ENCODE results near the gene FBXL13.
"Not testable (repeated sequence)": the region's sequence is repeated elsewhere in the genome, so short reads cannot be mapped to it uniquely, and the experiment has no call there.

FBXL13 gene

DNA sequence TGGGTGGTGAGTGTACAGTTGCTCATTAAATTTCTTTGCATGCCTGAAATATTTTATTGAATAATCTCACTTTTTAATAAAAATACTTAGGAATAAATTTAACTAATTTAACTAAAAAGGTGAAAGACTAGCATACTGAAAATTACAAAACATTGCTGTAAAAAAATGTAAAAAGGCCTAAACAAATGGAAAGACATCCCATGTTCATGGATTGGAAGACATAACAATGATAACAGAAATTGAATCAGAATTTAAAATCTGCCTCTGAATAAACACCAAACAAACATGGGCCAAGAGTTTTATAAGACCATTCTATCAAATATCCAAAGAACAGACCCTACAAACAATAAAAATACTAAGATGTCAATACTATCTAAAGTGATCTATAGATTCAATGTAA lies 94.9 kb downstream of the FBXL13 start:
- no peak for DNase-seq

DNA sequence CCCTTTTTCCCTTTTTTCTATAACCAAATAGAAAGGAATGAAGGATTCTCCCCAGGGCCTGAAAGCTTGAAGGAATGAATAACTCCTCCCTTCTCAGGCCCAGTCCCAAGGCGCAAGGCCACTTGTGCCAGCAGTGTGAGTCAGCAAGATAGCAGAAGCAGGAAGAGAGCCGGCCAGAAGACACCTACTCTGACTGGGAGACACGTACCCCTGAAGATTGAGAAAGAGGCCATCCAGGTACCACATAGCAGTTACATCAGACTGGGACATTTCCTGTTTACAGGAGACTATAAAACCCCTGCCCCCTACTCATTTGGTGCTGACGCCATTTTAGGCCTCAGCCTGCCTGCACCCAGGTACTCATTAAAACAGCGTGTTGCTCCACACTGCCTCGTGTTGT lies 96.3 kb downstream of the FBXL13 start:
- DNase-seq = no peak

DNA sequence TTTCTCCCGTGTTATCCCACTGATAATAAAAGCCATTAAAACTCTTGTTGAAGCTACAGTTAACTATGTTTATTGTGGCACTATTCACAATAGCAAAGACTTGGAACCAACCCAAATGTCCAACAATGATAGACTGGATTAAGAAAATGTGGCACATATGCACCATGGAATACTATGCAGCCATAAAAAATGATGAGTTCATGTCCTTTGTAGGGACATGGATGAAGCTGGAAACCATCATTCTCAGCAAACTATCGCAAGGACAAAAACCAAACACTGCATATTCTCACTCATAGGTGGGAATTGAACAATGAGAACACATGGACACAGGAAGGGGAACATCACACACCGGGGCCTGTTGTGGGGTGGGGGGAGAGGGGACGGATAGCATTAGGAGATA lies 97.0 kb downstream of the FBXL13 start:
- not testable (repeated sequence) for DNase-seq

DNA sequence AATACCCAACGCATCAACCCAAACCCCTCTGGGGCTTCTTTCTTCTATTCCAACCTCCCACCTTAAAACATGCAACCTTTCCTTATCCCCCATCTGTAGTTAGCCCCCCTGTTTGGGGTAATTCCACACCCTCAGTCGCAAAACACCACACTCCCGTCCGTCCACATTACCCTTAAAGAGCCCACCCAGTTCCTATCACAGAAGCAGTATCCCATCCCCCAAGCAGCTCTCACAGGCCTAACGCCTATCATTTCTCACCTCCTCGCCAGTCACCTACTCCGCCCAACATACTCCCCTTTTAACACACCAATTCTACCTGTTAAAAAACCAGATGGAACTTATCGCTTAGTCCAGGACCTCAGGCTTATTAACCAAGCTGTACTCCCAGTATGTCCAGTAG lies 98.1 kb downstream of the FBXL13 start:
- no peak for DNase-seq

DNA sequence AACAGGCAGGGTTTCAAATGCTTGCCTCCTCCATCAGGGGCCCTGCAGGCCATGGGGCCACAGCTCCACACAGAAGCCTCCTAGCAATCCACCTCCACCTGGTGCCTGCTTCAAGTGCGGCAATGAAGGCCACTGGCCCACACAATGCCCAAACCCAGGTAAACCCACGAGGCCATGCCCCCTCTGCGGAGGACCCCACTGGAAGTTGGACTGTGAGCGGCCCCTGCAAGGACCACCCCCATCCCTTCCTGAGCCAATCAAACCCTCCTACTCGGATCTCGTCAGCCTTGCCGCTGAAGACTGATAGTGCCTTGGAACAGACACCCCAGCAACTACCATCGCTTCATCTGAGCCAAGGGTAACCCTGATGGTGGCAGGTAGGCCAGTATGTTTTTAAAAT lies 98.7 kb downstream of the FBXL13 start:
- DNase-seq = no peak

DNA sequence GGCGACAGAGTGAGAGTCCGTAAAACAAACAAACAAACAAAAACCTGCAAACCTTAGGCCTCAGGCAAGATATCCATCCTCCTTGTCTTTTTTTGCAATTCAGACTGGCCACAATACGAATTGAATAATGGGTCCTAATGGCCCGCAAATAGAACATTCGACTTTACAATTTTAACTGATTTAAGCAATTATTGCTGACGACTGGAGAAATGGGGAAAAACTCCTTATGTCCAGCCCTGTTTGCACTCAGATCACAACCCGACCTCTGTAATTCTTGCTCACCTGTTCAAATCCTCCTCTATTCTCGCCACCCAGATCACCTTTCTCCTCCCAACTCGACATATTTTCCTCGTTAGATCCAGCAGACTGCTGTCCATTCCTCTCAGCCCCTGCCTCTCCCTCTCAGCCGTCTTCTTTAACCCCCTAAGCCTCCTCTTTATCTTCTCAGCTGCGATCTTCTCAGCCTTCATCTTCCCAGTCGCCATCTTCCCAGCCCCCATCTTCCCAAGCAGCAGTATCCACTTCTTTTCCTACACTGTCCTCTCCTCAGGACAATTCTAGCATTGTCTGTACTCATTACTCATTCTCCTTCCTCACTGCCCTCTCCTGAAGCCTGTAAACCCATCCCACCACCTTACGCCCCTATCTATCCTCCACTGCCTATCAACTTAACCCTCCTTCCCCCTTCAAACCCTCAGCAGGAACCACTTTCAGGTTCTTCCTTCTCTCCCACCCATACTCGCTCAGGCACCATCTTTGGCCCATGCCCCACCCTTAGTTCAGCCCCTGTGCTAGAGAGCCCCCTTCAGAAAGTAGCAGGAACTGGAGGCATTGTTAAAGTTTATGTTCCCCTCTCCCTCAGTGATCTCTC lies 100.0 kb downstream of the FBXL13 start:
- DNase-seq = no peak

DNA sequence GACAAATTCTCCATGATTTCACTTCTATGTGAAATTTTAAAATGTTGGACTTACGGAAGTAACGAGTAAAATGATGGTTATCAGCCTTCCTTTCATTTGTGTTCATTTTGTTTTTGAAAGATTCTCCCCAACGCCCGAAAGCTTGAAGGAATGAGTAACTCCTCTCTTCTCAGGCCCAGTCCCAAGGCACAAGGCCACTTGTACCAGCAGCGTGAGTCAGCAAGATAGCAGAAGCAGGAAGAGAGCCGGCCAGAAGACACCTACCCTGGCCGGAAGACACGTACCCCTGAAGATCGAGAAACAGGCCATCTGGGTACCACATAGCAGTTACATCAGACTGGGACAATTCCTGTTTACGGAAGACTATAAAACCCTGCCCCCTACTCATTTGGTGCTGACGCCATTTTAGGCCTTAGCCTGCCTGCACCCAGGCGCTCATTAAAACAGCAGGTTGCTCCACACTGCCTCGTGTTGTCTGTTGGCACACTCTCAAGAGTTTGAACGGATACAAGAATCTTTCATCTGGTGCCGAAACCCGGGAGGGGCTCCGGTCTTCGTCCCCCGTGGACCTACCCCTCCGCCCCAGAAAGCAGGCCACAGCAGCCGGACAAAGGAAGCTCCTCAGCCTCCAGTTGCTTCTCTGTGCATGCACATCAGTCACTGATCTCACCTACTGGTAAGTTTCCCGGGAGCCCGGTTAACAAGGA lies 101.3 kb downstream of the FBXL13 start:
- no peak for DNase-seq

DNA sequence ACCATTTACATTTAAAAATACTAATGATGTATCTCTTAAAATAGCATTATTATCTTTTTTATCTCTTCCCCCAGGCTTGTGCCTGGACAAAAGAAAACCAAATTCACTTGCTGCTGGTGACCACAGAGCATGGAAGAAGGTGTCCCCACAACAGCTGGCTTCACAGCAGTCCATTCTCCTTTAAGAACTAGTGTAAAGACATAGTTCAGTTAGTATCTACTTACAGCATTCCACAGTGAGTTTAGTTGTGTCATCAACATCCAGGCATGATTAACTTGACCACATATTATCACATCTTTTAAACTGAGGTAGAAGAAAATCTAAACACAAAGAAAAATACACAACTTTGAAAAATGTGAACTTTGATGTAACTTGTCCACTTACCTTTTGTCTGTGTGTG lies 106.8 kb downstream of the FBXL13 start:
- no peak for DNase-seq

DNA sequence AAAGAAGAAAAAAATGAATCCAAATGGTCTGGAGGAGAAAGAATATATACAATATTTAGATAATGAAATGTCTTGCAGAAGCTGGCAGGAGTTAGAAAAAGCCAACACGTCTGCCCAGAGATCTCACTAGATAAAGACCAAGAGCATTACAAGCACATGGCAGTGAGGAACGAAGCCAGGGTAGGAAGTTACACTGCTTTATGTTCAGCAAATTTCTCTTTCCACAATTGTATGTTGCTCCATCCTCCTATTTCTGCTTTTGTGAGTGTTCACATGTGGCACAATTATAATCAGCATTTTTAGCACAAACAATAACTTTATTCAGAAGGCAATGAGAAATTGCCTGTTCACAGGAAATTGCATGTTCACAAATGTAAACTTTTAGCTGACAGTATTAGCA lies 108.1 kb downstream of the FBXL13 start:
- no peak for DNase-seq

DNA sequence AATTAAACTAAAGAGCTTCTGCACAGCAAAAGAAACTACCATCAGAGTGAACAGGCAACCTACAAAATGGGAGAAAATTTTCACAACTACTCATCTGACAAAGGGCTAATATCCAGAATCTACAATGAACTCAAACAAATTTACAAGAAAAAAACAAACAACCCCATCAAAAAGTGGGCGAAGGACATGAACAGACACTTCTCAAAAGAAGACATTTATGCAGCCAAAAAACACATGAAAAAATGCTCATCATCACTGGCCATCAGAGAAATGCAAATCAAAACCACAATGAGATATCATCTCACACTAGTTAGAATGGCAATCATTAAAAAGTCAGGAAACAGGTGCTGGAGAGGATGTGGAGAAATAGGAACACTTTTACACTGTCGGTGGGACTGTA lies 112.6 kb downstream of the FBXL13 start:
- not testable (repeated sequence) for DNase-seq

DNA sequence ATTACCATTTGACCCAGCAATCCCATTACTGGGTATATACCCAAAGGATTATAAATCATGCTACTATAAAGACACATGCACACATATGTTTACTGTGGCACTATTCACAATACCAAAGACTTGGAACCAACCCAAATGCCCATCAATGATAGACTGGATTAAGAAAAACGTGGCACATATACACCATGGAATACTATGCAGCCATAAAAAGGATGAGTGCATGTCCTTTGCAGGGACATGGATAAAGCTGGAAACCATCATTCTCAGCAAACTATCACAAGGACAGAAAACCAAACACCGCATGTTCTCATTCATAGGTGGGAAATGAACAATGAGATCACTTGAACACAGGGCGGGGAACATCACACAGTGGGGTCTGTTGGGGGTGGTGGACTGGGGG lies 116.6 kb downstream of the FBXL13 start:
- DNase-seq = not testable (repeated sequence)

DNA sequence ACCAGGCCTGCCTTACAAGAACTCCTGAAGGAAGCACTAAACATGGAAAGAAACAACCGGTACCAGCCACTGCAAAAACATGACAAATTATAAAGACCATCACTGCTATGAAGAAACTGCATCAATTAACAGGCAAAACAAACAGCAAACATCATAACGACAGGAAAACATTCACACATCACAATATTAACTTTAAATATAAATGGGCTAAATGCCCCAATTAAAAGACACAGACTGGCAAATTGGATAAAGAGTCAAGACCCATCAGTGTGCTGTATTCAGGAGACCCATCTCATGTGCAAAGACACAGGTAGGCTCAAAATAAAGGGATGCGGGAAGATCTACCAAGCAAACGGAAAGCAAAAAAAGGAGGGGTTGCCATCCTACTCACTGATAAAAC lies 120.2 kb downstream of the FBXL13 start:
- not testable (repeated sequence) for DNase-seq

DNA sequence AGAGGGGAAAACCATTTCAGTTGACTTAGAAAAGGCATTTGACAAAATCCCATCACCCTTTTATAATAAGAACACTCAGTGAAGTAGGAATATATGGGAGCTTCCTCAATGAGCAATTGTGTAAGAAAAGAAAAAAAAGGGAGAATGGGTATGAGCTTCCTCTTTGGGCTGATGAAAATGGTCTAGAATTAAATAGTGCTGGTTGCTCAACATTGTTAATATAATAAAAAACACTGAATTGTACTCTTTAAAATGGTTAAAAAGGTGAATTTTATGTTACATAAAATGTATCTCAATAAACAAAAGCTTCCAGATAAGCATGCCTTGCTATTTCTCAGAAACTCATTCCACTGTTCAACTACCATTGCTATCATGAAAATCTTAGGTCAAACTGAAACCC lies 121.2 kb downstream of the FBXL13 start:
- no peak for DNase-seq

DNA sequence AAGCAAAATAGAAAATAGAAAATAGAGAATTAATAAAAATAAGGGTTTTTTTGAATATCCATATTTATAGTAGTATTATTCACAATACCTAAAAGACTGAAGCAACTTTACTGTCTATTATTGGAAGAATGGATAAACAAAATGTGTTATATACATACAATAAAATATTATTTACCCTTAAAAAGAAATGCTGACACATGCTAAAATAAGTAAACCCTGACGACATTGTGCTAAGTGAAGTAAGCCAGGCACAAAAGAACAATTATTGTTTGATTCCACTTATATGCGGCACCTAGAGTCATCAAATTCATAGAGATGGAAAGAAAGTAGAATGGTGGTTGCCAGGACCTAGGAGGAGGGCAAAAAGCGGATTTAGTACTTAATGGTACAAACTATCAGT lies 122.8 kb downstream of the FBXL13 start:
- DNase-seq = no peak

DNA sequence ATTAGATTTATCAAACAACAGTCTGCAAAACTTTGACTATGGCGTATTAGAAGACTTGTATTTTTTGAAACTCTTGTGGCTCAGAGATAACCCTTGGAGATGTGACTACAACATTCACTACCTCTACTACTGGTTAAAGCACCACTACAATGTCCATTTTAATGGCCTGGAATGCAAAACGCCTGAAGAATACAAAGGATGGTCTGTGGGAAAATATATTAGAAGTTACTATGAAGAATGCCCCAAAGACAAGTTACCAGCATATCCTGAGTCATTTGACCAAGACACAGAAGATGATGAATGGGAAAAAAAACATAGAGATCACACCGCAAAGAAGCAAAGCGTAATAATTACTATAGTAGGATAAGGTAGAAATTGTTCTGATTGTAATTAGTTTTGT lies 130.4 kb downstream of the FBXL13 start:
- no peak for DNase-seq

DNA sequence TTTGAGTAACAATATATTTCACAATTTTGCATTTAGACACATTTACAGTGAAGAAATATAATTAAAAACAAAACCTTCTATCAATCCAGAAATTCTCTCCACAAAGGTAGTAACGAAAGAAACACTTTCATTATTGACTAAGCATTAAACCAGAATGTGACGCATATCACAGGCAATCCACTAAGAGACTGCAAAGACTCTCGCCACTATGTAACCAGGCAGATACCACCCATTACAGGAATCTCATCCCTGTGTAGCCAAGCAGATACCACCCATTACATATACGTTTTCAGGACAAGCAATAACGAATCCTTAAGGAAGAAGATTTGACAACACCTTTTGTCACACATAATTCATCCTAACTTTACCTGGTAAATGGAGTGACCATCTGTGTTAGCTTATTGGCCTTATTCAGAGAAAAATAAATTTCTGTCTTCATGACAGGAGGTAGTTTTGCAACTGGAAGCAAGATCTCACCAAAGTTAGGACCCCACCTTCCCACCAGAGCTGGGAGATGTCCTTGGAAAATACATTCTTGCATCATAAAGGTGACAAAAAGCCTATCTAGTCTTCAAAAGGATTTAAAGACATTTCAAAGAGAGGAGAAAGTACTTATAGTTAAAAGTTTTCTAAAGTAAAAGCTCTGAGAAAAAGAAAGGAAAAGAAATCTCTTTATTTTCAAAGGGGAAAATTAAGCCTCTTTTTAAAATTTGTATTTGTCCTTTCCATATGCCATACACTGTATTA lies 131.0 kb downstream of the FBXL13 start:
- no peak for DNase-seq

DNA sequence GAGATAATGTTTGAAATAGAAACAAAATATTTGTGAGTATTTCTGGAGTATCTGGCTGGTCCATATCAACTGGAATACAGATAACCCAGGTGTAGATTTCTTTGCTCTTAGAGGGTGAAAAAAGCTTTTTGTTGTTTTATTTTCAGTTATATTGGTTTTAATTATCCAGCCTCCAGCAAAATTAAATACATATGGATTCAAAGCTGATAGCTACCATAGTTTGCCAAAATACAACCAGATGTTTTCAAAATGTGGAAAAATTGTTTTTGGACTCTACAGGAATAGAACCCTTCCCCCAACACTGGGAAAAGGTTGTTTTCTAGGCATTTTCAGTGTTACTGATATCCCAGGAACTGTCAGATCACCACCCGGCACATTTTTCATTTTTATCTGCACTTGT lies 131.7 kb downstream of the FBXL13 start:
- DNase-seq = no peak

DNA sequence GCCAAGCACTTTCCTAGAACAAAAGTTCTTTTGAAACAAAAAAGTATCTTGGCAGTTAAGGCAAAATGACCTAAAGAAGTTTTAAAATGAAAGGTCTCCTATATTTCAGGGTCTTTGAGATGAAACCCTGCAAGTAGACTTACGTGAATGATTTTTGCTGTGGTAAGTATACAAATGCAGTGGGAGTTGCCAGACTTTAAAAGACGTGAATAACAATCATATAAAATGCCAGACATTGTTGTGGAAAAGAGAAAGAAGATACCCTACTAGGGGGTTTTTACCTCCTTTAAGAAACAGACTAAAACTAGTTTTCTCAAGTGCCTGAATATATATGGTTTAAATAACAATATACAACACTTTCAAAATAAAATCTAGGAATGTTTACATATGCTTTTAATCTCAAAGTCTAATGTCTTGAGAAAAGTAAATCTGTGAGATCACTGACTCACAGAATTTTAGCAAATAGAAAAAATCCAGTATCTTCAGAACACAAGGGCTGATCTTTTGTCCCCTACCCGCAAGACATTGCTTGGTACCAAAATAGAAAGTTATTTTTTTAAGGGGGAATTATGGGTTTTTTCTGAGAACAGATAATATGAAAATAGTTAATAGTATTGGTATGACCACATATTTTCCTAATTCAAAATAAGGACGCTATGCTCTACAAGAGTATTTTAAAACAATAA lies 132.3 kb downstream of the FBXL13 start:
- no peak for DNase-seq

DNA sequence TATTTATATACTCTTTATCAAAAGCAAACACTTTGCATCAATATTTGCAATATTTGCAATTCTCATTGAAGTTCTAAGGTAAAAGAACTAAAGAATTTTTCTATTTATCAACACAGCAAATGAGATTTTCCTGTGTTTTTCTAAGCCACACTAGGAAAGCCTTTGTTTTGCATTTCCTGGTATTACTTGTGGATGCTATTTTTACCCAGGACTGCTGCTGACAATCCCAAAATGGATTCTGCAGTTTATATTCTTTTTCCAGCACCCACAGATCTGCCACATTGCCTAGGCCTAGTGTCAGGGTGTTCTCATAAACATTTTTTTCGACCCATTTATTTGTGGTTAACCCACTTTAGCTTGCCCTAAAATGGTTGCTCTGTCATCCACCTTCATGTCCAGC lies 135.9 kb downstream of the FBXL13 start:
- no peak for DNase-seq

DNA sequence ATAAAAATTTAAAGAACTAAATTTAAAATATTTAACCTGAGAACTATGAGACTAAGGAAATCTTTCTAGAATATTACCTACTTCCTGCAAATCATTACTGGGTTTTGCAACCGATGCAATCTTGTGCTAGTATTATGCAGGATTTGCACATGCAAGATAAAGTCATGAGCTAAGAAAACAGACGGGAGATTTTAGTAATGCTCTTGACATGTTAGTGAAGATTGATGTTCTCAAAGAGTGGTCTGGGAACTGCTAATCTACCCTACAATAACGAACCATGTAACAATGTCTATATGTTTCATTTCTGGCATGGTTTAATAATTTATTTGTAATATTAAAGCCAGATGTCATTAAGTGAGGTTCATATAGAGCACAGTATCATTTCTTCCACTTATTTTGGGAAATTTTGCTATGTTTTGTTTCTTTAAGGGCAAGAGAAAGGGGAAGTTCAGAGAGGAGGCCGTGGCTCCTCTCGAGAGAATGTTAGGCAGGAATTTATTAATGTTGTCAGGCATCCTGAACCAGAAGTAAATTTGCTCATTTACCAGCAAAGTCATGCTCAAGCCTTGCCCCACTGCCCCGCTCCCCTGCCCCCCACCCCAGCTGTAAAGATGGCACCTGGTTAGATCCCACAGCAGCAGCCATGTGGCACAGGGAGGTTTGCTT lies 139.0 kb downstream of the FBXL13 start:
- DNase-seq = no peak

DNA sequence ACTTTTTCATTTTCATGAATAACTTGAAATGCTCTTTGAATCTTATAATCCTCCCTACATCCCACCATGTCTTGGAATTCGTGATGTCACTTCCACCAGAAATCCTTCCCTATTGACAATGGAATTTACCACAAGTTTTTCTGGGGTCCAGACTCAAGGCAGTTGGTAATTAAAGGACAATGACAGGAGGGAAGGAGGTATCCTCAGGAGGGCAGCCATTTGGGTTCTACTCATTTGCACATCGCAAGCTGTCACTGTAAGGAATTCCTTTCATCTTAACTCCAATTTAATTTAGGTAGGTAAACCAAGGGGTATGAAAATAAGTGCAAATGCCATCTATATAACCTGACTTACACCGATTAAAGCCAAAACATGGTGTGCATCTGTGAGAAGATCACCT lies 139.9 kb downstream of the FBXL13 start:
- no peak for DNase-seq

DNA sequence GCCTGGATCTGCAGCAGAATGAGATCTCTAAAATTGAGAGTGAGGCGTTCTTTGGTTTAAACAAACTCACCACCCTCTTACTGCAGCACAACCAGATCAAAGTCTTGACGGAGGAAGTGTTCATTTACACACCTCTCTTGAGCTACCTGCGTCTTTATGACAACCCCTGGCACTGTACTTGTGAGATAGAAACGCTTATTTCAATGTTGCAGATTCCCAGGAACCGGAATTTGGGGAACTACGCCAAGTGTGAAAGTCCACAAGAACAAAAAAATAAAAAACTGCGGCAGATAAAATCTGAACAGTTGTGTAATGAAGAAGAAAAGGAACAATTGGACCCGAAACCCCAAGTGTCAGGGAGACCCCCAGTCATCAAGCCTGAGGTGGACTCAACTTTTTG lies 140.4 kb downstream of the FBXL13 start:
- DNase-seq = no peak

DNA sequence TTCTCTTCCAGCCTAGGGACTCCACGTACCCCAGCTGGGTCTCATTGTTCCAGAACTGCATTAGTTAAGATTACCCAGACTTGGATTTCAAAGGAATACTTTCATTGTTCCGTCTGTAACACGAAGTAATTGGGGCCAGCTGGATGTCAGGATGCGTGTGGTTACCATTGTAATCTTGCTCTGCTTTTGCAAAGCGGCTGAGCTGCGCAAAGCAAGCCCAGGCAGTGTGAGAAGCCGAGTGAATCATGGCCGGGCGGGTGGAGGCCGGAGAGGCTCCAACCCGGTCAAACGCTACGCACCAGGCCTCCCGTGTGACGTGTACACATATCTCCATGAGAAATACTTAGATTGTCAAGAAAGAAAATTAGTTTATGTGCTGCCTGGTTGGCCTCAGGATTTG lies 140.8 kb downstream of the FBXL13 start:
- DNase-seq = no peak

Data from midbrain (tissue), 1 donor.